Dedifferentiated amniotic fluid mesenchymal stem cell (primary cell): ENCODE results near the gene MYL10.
"Not testable (repeated sequence)": the region's sequence is repeated elsewhere in the genome, so short reads cannot be mapped to it uniquely, and the experiment has no call there.

Experiments
- DNase-seq: peaks from one replicate; pipeline ENCODE4 v3.0.0-alpha.2; 2016; ENCODE audit errors: extremely low spot score

MYL10 gene

DNA sequence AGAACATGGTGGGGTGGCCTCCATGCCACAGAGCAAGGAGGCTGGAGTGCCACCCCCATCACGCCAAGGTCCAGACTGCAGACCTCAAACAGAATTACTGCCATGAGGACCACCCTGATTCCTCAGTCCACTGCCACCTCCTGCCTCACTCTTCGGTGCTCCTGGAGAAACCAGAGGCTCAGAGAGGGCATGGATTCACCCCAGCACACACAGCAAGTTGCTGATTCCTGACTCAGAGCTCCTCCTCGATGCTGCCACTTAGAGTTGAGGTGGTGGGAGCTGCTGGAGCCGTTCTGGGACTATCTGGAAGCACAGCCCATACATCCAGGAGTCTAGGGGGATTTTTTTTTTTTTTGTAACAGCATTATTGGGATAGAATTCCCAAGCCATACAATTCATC is 22.0 kb upstream of the MYL10 start:
- DNase-seq: no peak

- no peak for DNase-seq
These were observed 21.5 kb upstream of the MYL10 start for GRCh38 chr7:101650579-101651081.

DNA sequence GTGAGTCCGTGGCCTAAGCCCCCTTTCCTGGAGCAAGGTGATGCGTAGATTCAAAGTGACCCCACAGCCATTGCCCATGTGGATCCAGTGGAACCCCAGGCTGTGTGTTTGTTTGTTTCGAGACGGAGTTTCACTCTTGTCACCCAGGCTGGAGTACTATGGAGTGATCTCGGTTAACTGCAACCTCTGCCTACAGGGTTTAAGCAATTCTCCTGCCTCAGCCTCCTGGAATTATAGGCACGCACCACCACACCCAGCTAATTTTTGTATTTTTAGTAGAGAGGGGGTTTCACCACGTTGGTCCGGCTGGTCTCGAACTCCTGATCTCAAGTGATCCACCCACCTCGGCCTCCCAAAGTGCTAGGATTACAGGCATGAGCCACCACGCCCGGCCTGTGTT is 18.8 kb upstream of the MYL10 start:
- not testable (repeated sequence) for DNase-seq

GRCh38 chr7:101645951-101646350 is 16.9 kb upstream of the MYL10 start:
- DNase-seq: no peak

- DNase-seq: no peak
These were observed 15.8 kb upstream of the MYL10 start for GRCh38 chr7:101644879-101645278.

GRCh38 chr7:101639127-101639526 is 10.0 kb upstream of the MYL10 start:
- not testable (repeated sequence) for DNase-seq

DNA sequence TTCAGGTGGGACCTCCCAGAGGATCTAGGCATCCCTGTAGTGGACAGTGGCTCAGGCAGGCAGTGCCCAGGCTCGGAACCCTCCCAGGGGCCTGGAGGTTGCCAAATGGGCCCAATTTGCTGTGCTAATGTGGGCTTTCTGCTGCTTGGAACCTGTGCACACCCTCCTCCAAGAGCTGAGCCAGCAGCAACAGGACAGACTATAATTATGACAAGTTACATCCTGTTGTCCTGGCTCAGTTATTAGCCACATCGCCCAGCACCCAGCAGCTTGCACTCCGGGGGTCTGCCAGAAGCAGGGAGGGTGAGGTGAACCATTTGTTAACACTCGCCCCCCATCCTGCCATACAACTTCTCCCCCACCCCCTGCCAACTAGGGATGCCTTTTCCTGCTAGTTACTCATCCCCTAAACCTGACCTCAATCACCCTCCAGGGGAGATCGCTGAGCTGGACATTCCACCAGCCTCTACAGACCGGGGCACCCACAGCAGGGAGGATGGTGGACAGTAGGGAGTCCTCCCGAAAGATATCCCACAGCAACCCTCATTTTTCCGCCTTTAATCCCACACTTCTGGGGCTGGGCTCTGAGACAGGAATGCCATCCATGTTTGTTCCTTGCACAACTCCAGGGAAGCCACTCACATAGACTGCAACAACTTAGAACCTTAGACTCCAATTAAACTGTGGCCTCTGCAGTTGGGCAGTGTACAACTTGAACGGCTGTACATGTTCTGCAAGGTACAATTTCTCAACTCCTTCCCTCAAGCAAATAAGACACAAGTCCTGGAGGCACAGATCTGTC is 7.9 kb upstream of the MYL10 start:
- no peak for DNase-seq

DNA sequence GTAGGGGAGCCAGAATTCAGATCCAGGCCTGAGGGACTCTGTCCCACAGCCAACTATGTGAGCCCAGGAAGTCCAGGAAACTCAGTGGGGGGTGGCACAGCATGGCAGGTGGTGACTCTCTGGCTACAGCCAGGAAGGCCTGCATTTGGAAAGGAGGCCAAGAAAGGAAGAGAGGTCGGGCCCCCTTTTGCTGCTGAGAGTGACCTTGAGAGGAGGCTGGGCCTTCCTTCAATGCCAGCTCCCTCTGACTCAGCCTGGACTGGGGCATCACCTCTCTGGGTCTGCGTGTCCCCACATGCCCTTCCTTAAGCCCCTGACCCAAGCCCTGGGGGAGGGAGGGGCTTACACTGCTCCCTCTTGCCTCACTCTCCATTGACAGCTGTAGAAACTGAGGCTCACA is 6.4 kb upstream of the MYL10 start:
- no peak for DNase-seq

- no peak for DNase-seq
These were observed 5.2 kb upstream of the MYL10 start for GRCh38 chr7:101634196-101634717.

DNA sequence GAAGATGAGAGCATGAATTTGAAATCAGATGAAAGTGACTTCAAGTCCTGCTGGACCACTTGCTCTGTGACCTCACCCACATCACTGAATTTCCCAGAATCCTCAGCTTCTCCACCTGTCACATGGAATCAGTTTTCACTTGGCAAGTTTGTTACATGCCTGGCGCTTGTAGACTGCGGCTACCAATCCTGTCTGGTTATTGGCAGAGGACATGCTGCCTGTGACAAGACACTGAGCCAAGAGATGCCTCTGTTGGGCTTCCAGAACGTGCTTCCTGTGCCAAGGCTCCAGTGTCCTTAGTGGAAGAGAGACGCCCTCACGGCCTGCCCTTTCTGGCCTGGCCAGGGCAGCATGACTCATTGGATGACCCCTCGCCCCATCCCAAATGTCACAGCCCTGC is 4.4 kb upstream of the MYL10 start:
- no peak for DNase-seq

- DNase-seq: no peak
These were observed 3.5 kb upstream of the MYL10 start for GRCh38 chr7:101632641-101633040.

- DNase-seq: no peak
These were observed 2.2 kb upstream of the MYL10 start for GRCh38 chr7:101631224-101631714.

- DNase-seq: peak; percentile 28
These were observed 1.5 kb upstream of the MYL10 start for GRCh38 chr7:101630591-101630990.

DNA sequence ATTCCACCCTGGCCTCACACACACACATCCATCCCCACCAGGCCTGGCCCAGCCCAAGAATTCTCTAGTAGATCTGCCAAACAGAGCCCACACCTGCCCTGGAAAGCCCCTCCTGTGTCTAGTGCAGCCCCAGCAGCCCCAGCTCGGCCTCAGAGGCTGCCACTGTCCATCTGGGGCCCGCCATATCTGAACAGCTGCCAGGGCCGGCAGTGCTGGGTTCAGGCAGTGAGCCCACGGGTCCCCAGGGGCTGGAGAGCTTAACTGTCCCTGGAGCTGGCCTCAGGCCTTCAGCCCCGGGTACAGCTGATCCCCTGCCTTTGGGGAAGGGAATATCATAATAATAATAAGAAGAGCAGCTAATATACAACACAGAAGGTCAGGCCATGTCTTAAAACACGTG is 574 bp downstream of the MYL10 start:
- DNase-seq: no peak

GRCh38 chr7:101626758-101627157 is 2.3 kb downstream of the MYL10 start:
- DNase-seq: no peak

DNA sequence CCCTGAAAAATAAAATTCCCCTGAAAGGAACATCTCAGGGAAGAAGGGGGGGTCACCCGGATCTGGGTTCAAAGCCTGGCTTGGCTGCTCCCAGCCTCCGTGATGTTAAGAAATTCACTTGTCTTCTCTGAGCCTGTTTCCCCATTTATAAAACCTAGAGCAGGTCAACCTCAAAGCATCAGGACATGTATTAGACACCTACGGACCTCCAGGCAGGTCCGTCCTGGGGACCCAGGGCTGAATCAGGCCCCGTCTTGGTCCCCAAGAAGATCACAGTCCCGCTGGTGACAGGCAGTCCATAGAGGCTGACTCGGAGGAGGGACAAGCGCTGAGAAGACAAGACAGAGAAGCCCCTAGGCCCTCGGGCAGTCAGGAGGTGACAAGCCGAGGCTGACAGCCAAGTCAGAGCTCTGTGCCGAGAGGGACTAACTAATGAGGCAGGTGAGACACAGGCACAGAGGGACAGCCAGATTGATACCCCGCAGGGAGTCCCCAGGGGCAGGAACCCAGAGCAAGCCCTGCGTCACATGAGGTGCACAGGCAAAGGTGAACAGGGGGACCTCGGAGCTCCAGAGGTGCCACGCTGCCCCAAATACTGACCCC is 2.9 kb downstream of the MYL10 start:
- no peak for DNase-seq

- no peak for DNase-seq
These were observed 3.9 kb downstream of the MYL10 start for GRCh38 chr7:101625031-101625791.

DNA sequence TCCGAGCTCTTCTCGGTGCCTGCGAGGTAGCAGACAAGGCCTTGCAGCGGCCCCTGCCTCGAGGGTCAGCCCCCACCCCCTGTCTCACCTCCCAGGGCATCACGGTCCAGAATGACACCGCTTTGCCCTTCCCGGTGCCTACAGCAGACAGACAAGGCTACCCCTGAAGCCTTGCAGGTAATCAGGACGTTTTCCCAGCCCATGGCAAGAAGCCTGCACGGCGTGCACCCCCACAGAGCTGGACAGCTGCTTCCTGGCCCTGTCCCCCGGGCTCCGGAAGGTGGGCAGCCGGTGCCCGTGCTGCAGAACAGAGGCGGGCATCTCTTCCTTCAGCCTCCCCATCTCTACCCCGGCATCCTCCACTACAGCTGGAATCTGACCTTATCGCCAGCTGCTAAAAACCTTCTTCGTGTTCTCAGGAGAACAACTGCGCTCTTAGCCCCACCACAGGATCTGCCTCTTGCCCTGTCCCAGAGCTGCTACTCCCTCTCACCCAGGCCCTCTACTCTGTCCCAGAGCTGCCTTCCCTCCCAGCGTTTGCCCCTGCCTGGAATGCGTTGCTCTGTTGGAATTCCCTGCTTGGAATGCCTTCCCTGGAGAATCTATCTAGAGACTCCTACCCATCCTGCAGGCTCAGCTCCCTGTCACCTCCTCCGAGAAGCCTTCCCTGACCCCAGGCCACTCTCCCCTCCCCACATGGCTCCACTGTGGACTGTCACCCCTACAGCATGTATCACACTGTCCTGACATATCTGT is 4.7 kb downstream of the MYL10 start:
- no peak for DNase-seq

DNA sequence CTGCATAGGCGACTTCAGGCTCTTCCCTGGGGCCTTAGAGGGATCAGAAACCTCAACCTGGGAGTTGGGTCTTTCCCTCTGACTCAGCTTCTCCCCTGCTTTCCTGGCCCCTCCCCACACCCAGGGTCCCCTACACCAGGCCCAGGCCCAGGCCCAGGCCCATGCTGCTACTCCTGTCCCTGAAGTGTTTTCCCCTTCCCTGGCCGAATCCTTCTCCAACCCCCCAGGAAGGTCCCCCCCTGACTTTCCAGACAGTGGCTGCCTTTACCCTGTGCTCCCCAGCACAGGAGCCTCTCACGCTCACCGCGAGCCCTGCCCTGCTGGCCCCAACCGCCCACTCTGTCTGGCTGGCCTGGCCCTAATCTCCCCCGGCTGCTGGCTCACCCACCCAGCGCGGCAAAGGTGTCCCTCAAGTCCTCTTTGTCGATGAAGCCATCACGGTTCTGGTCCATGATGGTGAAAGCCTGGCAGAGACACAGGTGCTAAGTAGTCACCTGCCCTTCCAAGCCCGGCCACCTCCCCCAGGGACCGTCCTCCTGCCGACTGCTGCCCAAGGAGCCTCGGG is 6.4 kb downstream of the MYL10 start:
- DNase-seq: no peak

DNA sequence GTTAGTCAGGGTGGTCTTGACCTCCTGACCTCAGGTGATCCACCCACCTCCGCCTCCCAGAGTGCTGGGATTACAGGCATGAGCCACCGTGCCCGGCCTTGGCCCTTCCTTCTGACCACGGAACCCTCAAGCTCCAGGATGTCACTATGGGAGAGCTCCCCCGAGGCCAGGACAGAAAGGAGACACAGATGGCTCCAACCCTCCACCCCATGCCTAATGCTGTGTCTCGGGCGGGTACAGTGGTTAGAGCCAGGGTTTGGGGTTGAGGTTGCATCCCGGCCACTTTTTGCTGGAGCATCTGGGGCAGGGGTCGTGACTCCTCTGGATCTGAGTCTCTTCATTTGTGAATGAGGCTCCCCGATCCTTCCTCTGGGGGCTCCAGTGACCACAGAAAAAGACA is 8.1 kb downstream of the MYL10 start:
- no peak for DNase-seq

GRCh38 chr7:101620395-101620794 is 8.7 kb downstream of the MYL10 start:
- DNase-seq: no peak
